Activated naive CD8-positive, alpha-beta T cell treated with anti-CD3 and anti-CD28 coated beads, Interleukin-2, amount 50 U/mL, for 24 hours (primary cell): ENCODE data around the gene ORC4.

Experiments
- ATAC-seq: fragments of 150-1000 bp; cut with Tn5 transposase; one replicate; pipeline ENCODE4 v1.10.0; 2021
- DNase-seq: peaks from one replicate; pipeline ENCODE4 v3.0.0; 2021
- H3K27ac Mint-ChIP-seq: one replicate; pipeline ENCODE4 v1.8.0; 2021; ENCODE audit warnings: mild to moderate bottlenecking, mixed read lengths
- H3K27me3 Mint-ChIP-seq: one replicate; pipeline ENCODE4 v1.8.0; 2021; ENCODE audit warnings: mixed read lengths
- H3K36me3 Mint-ChIP-seq: one replicate; pipeline ENCODE4 v1.8.0; 2021; ENCODE audit warnings: low read depth, mixed read lengths
- H3K4me1 Mint-ChIP-seq: one replicate; pipeline ENCODE4 v1.8.0; 2021; ENCODE audit warnings: mixed read lengths
- H3K4me3 Mint-ChIP-seq: one replicate; pipeline ENCODE4 v1.8.0; 2021; ENCODE audit warnings: mild to moderate bottlenecking, moderate library complexity, mixed read lengths
- H3K9me3 Mint-ChIP-seq: one replicate; pipeline ENCODE4 v1.8.0; 2021; ENCODE audit warnings: mixed read lengths

The ORC4 gene

GRCh38 chr2:147882631-147883030, 137.9 kb downstream of the ORC4 start:
- Mint-ChIP-seq H3K27me3 (no peaks in the 10 kb centered on the region), H3K4me3 (no peak overlapping the region), H3K4me1 (peaks cover 19% of the 10 kb centered on the region), H3K27ac (no peak overlapping the region), H3K9me3 (no peaks in the 10 kb centered on the region), H3K36me3 (no peaks in the 10 kb centered on the region)
- ATAC-seq (no peak), DNase-seq (no peak)
